NCI-H1694 (cell line): ENCODE results near the gene NEB.

Experiments used
- DNase-seq: peaks from one replicate; lab custom pipeline; 2025; lab: John Stamatoyannopoulos, UW

Gene NEB

GRCh38 chr2:151478011-151478410, 256.3 kb downstream of the NEB start:
- no peak for DNase-seq

- DNase-seq: no peak
These were observed 258.0 kb downstream of the NEB start for GRCh38 chr2:151476287-151476686.

GRCh38 chr2:151475071-151475470, 259.2 kb downstream of the NEB start:
- DNase-seq: no peak

GRCh38 chr2:151472966-151473365, 261.3 kb downstream of the NEB start:
- no peak for DNase-seq

GRCh38 chr2:151470556-151470955, 263.7 kb downstream of the NEB start:
- no peak for DNase-seq

GRCh38 chr2:151465771-151466170, 268.5 kb downstream of the NEB start:
- DNase-seq: no peak

- no peak for DNase-seq
These were observed 274.9 kb downstream of the NEB start for GRCh38 chr2:151459358-151459757.

- no peak for DNase-seq
These were observed 295.1 kb downstream of the NEB start for GRCh38 chr2:151439127-151439526.

GRCh38 chr2:151438506-151438905, 295.8 kb downstream of the NEB start:
- DNase-seq: no peak

- DNase-seq: peak; percentile 20
These were observed 296.6 kb downstream of the NEB start for GRCh38 chr2:151437630-151438029.
